ENCODE measurements around the gene RABAC1. TPM values are rescaled to one million over a fixed set of nuclear protein-coding genes. Genes with fewer than 3 reads are reported as not detected.

Gene RABAC1
- total and polyA plus RNA-seq, 2 experiments from 2014 or later = 151 to 270 TPM

DNA sequence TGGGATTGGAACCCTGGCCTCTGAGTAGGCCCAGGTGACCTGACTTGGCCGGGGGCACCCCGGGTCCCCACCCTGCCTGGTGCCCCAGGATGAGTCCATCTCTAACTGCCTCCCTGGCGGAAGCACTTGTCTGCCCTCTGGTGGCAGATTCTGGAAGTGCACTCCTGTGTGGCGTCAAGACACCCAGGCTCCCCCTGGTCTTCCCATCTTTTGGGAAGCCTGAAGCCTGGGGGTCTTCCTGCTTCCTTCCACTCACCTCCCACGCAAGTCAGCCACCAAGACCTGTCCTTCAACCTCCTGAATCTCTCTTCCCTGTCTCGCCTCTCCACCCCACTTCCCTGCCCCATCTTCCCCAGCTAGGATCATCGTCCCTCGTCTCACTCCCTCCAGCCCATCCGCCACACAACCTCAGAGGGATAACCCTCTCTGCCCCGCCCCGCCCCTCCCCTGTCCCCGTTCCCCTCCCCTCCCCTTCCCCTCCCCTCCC is 7.4 kb downstream of the RABAC1 start:
- no peaks in the 10 kb centered on the region for H3K27me3 ChIP-seq
- H3K9me3 ChIP-seq (ENCODE audit: low read depth) = no peaks in the 10 kb centered on the region
- H3K27ac ChIP-seq = no peak overlapping the region
- H3K4me3 ChIP-seq = no peak overlapping the region
- DNase-seq (ENCODE audit: low read depth in 1 of 2, low spot score in 1 of 2) = peak; percentile 74
- no peaks in the 10 kb centered on the region for H3K4me1 ChIP-seq (ENCODE audit: low read depth)
- peak; percentile 98 for TF ChIP-seq CTCF (IDR thresholded peaks at IDR 0.05; ENCODE audit: low read depth, low read length)
- no peaks in the 10 kb centered on the region for H3K36me3 ChIP-seq

DNA sequence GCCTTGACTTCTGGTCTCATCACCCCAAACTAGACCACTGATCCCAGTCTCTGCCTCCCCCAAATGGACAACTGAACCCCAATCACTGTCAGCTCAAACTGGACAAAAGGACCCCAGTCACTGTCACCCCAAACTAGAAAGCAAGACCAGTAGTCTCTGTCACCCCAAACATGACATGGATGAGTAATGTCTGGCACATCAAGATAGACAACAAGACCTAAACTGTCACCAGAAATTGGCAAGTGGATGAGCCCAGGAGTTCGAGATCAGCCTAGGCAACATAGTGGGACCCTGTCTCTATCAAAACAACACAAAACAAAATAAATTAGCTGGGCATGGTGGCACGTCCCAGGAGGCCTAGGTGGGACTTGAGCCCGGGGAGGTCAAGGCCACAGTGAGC is 12.0 kb downstream of the RABAC1 start:
- H3K36me3 ChIP-seq = no peaks in the 10 kb centered on the region
- no peak overlapping the region for H3K4me3 ChIP-seq
- DNase-seq (ENCODE audit: low read depth in 1 of 2, low spot score in 1 of 2) = no peak
- no peak for TF ChIP-seq CTCF (IDR thresholded peaks at IDR 0.05; ENCODE audit: low read depth, low read length)
- H3K4me1 ChIP-seq (ENCODE audit: low read depth) = no peaks in the 10 kb centered on the region
- no peak overlapping the region for H3K27ac ChIP-seq
- H3K9me3 ChIP-seq (ENCODE audit: low read depth) = no peaks in the 10 kb centered on the region
- H3K27me3 ChIP-seq = no peaks in the 10 kb centered on the region

DNA sequence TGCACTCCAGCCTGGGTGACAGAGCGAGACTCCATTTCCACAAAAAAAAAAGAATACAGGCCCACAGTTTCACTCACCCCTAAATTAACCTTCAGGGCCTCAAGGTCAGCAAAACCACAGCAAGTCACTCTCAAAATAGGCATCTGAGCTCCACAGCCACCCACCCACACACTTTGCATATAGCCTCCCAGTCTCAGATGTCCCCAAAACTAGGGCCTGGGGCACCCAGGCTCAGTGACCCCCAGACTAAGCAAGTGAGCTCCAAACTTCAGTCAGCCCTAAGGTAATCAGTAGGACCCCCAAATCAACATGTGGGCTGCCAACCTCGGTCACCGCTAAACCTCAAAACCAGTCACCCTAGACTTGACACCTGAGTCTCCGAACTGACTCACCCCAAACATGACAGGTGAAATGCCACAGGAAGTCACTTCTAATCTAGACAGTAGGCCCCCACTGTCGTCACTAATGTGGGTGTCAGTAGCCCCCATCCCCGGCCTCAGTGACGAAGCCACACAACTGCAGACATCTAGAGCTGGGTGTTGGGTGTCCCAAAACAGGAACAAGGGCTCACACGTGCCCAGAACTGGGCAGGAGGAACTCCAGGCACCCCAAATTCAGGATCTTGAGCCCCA is 13.9 kb downstream of the RABAC1 start:
- DNase-seq (ENCODE audit: low read depth in 1 of 2, low spot score in 1 of 2) = no peak
- no peak overlapping the region for H3K27ac ChIP-seq
- H3K4me3 ChIP-seq = no peak overlapping the region
- H3K27me3 ChIP-seq = peaks cover 17% of the 10 kb centered on the region
- H3K9me3 ChIP-seq (ENCODE audit: low read depth) = no peaks in the 10 kb centered on the region
- no peaks in the 10 kb centered on the region for H3K4me1 ChIP-seq (ENCODE audit: low read depth)
- no peaks in the 10 kb centered on the region for H3K36me3 ChIP-seq
- TF ChIP-seq CTCF (IDR thresholded peaks at IDR 0.05; ENCODE audit: low read depth, low read length) = no peak

DNA sequence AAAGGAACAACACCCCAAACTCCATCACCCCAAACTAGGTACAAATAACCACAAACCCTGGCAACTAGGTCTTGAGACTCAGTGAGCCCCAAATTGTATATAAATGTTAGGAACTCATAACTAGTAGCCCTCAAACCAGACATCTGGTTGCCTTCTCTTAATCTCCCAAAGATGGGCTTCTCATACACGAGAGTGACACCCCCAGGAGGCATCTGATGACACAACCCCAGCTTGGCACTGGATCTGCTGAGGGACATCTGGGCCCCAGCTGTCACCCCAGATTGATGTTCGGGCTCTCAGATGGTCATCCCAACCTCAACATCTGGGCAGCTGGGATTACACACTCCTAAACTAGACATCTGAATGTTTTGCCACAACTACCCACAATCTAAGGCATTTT is 14.8 kb downstream of the RABAC1 start:
- H3K4me1 ChIP-seq (ENCODE audit: low read depth) = no peaks in the 10 kb centered on the region

GRCh38 chr19:41941410-41942202 is 17.5 kb downstream of the RABAC1 start:
- no peak for TF ChIP-seq CTCF (IDR thresholded peaks at IDR 0.05; ENCODE audit: low read depth, low read length)
- DNase-seq (ENCODE audit: low read depth in 1 of 2, low spot score in 1 of 2) = no peak
- Histone ChIP-seq H3K27me3 (peaks cover 42% of the 10 kb centered on the region), H3K36me3 (no peaks in the 10 kb centered on the region), H3K27ac (no peak overlapping the region), H3K4me1 (ENCODE audit: low read depth) (no peaks in the 10 kb centered on the region), H3K4me3 (no peak overlapping the region), H3K9me3 (ENCODE audit: low read depth) (no peaks in the 10 kb centered on the region)

More for the DNA sequence above, 14.8 kb downstream of the RABAC1 start:
- no peak for DNase-seq (ENCODE audit: low read depth in 1 of 2, low spot score in 1 of 2)
- Histone ChIP-seq H3K27ac (no peak overlapping the region), H3K9me3 (ENCODE audit: low read depth) (no peaks in the 10 kb centered on the region), H3K4me3 (no peak overlapping the region), H3K36me3 (no peaks in the 10 kb centered on the region), H3K27me3 (peaks cover 25% of the 10 kb centered on the region)
- no peak for TF ChIP-seq CTCF (IDR thresholded peaks at IDR 0.05; ENCODE audit: low read depth, low read length)
